KMS-11 (cell line): ENCODE data around the gene ATP8B1.

Source experiments
- H2AFZ ChIP-seq: fragments of 200-600 bp; sonication (generic); 2 replicates; pipeline ENCODE4 v1.6.1; 2016; ENCODE audit warnings: antibody characterized with exemption, mixed run types, low read depth
- H3K27ac ChIP-seq: fragments of 200-600 bp; sonication (generic); 2 replicates; pipeline ENCODE4 v1.6.1; 2016; ENCODE audit warnings: mild to moderate bottlenecking, mixed run types
- H3K27me3 ChIP-seq: fragments of 200-600 bp; sonication (generic); 2 replicates; pipeline ENCODE4 v1.6.1; 2017; ENCODE audit warnings: mild to moderate bottlenecking, low read depth, mixed run types, moderate library complexity; ENCODE audit not compliant: insufficient read depth
- H3K36me3 ChIP-seq: fragments of 200-600 bp; sonication (generic); 2 replicates; pipeline ENCODE4 v1.6.1; 2017; ENCODE audit warnings: mild to moderate bottlenecking, mixed run types; ENCODE audit not compliant: insufficient read depth
- H3K4me1 ChIP-seq: fragments of 200-600 bp; sonication (generic); 2 replicates; pipeline ENCODE4 v1.6.1; 2016; ENCODE audit warnings: mild to moderate bottlenecking, low read depth, mixed run types; ENCODE audit not compliant: poor library complexity, severe bottlenecking
- H3K4me2 ChIP-seq: fragments of 200-600 bp; sonication (generic); 2 replicates; pipeline ENCODE4 v1.7.0; 2016; ENCODE audit warnings: mild to moderate bottlenecking, mixed run types
- H3K4me3 ChIP-seq: fragments of 200-600 bp; sonication (generic); IDR thresholded peaks from 2 replicates; pipeline ENCODE4 v1.6.1; 2017; ENCODE audit warnings: low read depth, low read length, mixed read lengths; ENCODE audit not compliant: insufficient read depth
- H3K79me2 ChIP-seq: fragments of 200-600 bp; sonication (generic); 2 replicates; pipeline ENCODE4 v1.6.1; 2016; ENCODE audit warnings: low read depth, mixed run types; ENCODE audit not compliant: insufficient read depth
- H3K9ac ChIP-seq: fragments of 200-600 bp; sonication (generic); 2 replicates; pipeline ENCODE4 v1.6.1; 2016; ENCODE audit warnings: mild to moderate bottlenecking, mixed run types
- H4K20me1 ChIP-seq: fragments of 200-600 bp; sonication (generic); 2 replicates; pipeline ENCODE4 v1.6.1; 2016; ENCODE audit warnings: mild to moderate bottlenecking, mixed run types; ENCODE audit not compliant: insufficient read depth
- TF ChIP-seq, protein P1 (sequence below): fragments of 200-600 bp; sonication (generic); conservative IDR thresholded peaks from 2 replicates; pipeline ENCODE4 v1.6.1; 2017; ENCODE audit warnings: low read depth, mild to moderate bottlenecking, antibody characterized with exemption, low read length, moderate library complexity, mixed read lengths

ATP8B1 gene

DNA sequence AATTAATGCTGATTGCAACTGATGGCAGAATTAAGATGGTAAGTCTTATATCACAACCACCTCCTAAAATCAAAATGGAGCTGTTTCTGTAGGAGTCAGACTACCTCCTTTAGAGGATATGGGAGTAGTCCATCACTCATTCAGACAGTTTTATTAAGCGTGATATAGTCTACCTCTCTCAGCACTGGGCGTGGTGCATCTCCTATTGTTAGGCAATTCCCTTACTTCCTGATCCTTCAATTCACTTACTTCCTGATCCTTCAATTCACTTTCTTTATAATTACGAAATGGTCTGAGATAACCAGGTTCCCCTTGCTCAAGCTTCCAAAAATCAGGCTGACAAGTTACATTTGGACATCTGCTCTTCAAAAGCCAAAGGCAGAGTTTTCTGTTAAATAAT is 31.9 kb downstream of the ATP8B1 start:
- Histone ChIP-seq H3K27me3 (no peaks in the 10 kb centered on the region), H4K20me1 (no peaks in the 10 kb centered on the region), H3K79me2 (no peaks in the 10 kb centered on the region), H2AFZ (no peak overlapping the region), H3K36me3 (no peaks in the 10 kb centered on the region), H3K4me1 (no peaks in the 10 kb centered on the region), H3K9ac (no peak overlapping the region), H3K4me2 (no peak overlapping the region), H3K4me3 (no peak overlapping the region), H3K27ac (no peak overlapping the region)
- TF ChIP-seq, protein P1, sequence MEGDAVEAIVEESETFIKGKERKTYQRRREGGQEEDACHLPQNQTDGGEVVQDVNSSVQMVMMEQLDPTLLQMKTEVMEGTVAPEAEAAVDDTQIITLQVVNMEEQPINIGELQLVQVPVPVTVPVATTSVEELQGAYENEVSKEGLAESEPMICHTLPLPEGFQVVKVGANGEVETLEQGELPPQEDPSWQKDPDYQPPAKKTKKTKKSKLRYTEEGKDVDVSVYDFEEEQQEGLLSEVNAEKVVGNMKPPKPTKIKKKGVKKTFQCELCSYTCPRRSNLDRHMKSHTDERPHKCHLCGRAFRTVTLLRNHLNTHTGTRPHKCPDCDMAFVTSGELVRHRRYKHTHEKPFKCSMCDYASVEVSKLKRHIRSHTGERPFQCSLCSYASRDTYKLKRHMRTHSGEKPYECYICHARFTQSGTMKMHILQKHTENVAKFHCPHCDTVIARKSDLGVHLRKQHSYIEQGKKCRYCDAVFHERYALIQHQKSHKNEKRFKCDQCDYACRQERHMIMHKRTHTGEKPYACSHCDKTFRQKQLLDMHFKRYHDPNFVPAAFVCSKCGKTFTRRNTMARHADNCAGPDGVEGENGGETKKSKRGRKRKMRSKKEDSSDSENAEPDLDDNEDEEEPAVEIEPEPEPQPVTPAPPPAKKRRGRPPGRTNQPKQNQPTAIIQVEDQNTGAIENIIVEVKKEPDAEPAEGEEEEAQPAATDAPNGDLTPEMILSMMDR: no peak

DNA sequence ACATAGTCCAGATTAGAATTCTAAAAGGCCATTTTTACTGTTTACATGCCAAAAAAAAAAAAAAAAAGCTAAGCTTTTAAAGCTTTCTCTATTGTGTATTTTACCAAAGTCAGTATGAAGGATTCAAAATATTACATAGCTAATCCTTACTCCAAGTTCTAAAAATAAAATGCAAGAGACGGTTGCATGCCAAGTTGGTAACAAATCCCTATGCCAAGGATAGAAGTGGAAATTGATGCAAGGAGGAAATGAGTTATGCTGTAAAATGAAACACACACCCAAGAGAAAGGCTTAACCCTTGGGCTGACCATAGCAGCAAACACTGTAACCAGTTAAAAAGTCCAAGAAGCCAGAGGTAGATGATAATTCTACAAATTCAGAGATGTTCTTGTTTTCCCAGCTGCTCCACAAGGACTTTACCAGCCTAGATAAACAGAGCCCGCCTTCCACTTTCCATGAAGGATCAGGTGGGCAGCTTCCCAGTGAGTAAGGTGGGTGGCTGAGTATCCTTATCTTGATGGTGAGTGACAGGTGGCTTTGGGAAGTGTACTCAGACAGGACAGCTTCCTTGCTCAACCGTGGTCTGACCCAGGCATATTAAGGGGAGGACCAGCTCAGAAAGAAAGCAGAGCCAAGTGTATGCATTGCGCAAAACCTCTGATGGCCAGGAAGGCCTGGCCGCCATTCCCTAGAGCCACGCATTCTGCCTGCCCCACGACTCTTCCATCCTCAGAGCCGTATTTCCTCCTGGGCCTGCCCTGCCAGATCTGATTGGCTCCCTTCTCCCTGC is 34.4 kb downstream of the ATP8B1 start:
- Histone ChIP-seq H3K4me1 (no peaks in the 10 kb centered on the region), H3K27ac (no peak overlapping the region), H3K79me2 (no peaks in the 10 kb centered on the region), H3K36me3 (no peaks in the 10 kb centered on the region), H3K9ac (no peak overlapping the region), H4K20me1 (no peaks in the 10 kb centered on the region), H3K4me3 (no peak overlapping the region), H2AFZ (no peak overlapping the region), H3K4me2 (no peak overlapping the region), H3K27me3 (no peaks in the 10 kb centered on the region)
- TF ChIP-seq, protein P1: no peak

DNA sequence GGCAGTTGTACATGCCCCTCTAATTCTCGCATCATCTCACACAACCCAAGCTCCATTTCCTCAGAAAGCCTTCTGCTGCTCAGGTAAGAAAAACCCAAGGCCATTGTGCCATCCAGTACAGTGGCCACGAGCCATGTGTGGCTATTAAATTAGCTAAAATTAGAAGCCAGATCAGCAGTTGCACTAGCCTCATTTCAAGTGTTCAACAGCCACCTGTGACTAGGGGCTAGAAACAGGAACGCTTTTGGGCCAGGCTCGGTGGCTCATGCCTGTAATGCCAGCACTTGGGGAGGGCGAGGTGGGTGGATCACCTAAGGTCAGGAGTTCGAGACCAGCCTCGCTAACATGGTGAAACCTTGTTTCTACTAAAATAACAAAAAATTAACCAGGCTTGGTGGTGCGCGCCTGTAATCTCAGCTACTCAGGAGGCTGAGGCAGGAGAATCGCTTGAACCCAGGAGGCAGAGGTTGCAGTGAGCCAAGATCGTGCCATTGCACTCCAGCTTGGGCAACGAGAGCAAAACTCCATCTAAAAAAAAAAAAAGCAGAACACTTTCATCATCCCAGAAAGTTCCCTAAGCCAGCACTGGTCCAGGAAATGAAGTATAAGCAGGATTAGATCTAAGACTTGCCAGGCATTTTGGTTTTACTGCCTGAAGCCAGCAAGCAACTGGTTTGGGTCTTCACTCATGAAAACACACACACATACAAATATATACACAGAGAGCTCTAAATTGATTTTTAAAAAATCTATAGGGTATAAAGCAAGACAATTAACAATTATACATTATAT is 35.7 kb downstream of the ATP8B1 start:
- TF ChIP-seq, protein P1: no peak
- H3K36me3 ChIP-seq: no peaks in the 10 kb centered on the region
- no peak overlapping the region for H2AFZ ChIP-seq
- H3K79me2 ChIP-seq: no peaks in the 10 kb centered on the region
- H3K27me3 ChIP-seq: no peaks in the 10 kb centered on the region
- no peak overlapping the region for H3K4me2 ChIP-seq
- H3K9ac ChIP-seq: no peak overlapping the region
- no peaks in the 10 kb centered on the region for H3K4me1 ChIP-seq
- H3K4me3 ChIP-seq: no peak overlapping the region
- H3K27ac ChIP-seq: no peak overlapping the region
- H4K20me1 ChIP-seq: no peaks in the 10 kb centered on the region

DNA sequence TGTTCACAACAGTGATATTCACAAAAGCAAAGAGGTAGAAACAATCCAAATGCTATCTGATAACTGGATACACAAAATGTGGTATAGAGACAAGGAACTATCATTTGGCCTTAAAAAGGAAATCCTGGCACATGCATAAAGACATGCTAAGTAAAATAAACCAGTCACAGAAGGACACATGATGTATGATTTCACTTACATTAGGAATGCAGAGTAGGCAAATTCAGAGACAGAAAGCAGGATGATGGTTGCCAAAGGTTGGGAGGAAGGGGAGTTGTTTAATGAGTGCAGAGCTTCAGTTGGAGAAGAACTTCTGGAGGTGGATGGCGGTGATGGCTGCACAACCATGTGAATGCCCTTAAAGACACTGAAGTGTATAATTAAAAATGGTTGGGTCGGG is 38.1 kb downstream of the ATP8B1 start:
- no peaks in the 10 kb centered on the region for H4K20me1 ChIP-seq
- no peak overlapping the region for H3K9ac ChIP-seq
- H2AFZ ChIP-seq: no peak overlapping the region
- no peak overlapping the region for H3K27ac ChIP-seq
- H3K36me3 ChIP-seq: no peaks in the 10 kb centered on the region
- H3K4me3 ChIP-seq: no peak overlapping the region
- H3K4me2 ChIP-seq: no peak overlapping the region
- no peaks in the 10 kb centered on the region for H3K4me1 ChIP-seq
- no peaks in the 10 kb centered on the region for H3K79me2 ChIP-seq
- TF ChIP-seq, protein P1: no peak
- H3K27me3 ChIP-seq: no peaks in the 10 kb centered on the region
